Calu3 (cell line): ENCODE data around the gene RPL29. TPM values are rescaled to one million over a fixed set of nuclear protein-coding genes. Genes with fewer than 3 reads are reported as not detected.
"Not testable (repeated sequence)": the region's sequence is repeated elsewhere in the genome, so short reads cannot be mapped to it uniquely, and the experiment has no call there.

Experiments used
- BruUV-seq: library from RNA; stranded (reverse); fragments of 400-500 nt; replicated peaks from 2 replicates; lab custom pipeline; 2021; lab: Mats Ljungman, UMichigan
- CTCF ChIA-PET: fragments of 300-600 bp; sonication (Branson Sonifier 250); formaldehyde crosslinking; loops from one replicate; lab custom pipeline; 2022; ENCODE audit warnings: antibody characterized with exemption; lab: Charles Lee
- DNase-seq: peaks from one replicate; pipeline ENCODE4 v3.0.0; 2022
- H3K27ac Mint-ChIP-seq: one replicate; pipeline ENCODE4 v1.8.0; 2022; ENCODE audit warnings: mixed read lengths; ENCODE audit not compliant: unreplicated experiment
- H3K27me3 Mint-ChIP-seq: one replicate; pipeline ENCODE4 v1.8.0; 2022; ENCODE audit warnings: mixed read lengths; ENCODE audit not compliant: unreplicated experiment
- H3K36me3 Mint-ChIP-seq: one replicate; pipeline ENCODE4 v1.8.0; 2022; ENCODE audit warnings: mild to moderate bottlenecking, moderate library complexity, mixed read lengths; ENCODE audit not compliant: insufficient read depth, unreplicated experiment
- H3K4me1 Mint-ChIP-seq: one replicate; pipeline ENCODE4 v1.8.0; 2022; ENCODE audit warnings: mild to moderate bottlenecking, low read depth, mixed read lengths; ENCODE audit not compliant: unreplicated experiment
- H3K4me3 Mint-ChIP-seq: one replicate; pipeline ENCODE4 v1.8.0; 2022; ENCODE audit warnings: mild to moderate bottlenecking, low read depth, moderate library complexity, mixed read lengths; ENCODE audit not compliant: unreplicated experiment
- H3K9me3 Mint-ChIP-seq: one replicate; pipeline ENCODE4 v1.8.0; 2022; ENCODE audit warnings: low read depth, mixed read lengths; ENCODE audit not compliant: unreplicated experiment
- intact Hi-C: fragments of 100-400 bp; cut with micrococcal nuclease; formaldehyde crosslinking; loops from one replicate; pipeline ENCODE4 v1.10.0; 2022; ENCODE audit not compliant: unreplicated experiment
- total RNA-seq: library from RNA; stranded (reverse); gene quantifications from 2 replicates; pipeline ENCODE4 v1.2.3, GENCODE V29; 2022
- TF ChIP-seq, protein P1 (sequence below): fragments of 200-600 bp; IDR thresholded peaks from one replicate; pipeline ENCODE4 v1.8.0; 2022; ENCODE audit warnings: antibody characterized with exemption; ENCODE audit not compliant: unreplicated experiment

The RPL29 gene
- total RNA-seq, 1 experiment from 2014 or later: 782 TPM

DNA sequence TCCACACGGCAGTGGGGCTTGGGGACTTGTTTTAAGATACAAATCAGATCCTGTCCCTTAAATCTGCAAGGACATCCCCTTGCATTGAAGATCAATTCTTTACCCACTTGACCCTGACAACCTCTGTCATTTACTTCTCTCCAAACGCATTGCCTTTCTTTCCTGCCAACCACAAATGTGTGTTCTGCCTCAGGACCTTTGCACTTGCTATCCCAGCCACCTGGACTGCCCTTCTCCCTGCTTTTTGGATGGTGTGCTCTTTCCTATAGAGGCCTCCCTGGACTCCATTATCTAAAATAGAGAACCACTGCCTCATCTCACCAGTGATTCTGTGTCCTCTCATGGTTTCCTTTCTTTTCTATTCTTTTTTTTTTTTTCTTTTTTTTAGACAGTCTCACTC is 1.5 kb upstream of the RPL29 start:
- H3K4me1 Mint-ChIP-seq: peaks cover 26% of the 10 kb centered on the region
- H3K27ac Mint-ChIP-seq: no peak overlapping the region
- H3K27me3 Mint-ChIP-seq: peaks cover under 1% of the 10 kb centered on the region
- TF ChIP-seq, protein P1, sequence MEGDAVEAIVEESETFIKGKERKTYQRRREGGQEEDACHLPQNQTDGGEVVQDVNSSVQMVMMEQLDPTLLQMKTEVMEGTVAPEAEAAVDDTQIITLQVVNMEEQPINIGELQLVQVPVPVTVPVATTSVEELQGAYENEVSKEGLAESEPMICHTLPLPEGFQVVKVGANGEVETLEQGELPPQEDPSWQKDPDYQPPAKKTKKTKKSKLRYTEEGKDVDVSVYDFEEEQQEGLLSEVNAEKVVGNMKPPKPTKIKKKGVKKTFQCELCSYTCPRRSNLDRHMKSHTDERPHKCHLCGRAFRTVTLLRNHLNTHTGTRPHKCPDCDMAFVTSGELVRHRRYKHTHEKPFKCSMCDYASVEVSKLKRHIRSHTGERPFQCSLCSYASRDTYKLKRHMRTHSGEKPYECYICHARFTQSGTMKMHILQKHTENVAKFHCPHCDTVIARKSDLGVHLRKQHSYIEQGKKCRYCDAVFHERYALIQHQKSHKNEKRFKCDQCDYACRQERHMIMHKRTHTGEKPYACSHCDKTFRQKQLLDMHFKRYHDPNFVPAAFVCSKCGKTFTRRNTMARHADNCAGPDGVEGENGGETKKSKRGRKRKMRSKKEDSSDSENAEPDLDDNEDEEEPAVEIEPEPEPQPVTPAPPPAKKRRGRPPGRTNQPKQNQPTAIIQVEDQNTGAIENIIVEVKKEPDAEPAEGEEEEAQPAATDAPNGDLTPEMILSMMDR: no peak
- BruUV-seq: no TSS peak
- H3K4me3 Mint-ChIP-seq: no peak overlapping the region
- no peak for DNase-seq
- no peaks in the 10 kb centered on the region for H3K9me3 Mint-ChIP-seq
- intact Hi-C loops: no loop called here
- CTCF ChIA-PET: no interaction called here
- peaks cover 46% of the 10 kb centered on the region for H3K36me3 Mint-ChIP-seq

- peak overlapping the region; percentile 89 for H3K4me3 Mint-ChIP-seq
- peaks cover 63% of the 10 kb centered on the region for H3K36me3 Mint-ChIP-seq
- no peaks in the 10 kb centered on the region for H3K27me3 Mint-ChIP-seq
- TSS peak; percentile 62 for BruUV-seq
- intact Hi-C loops: no loop called here
- H3K9me3 Mint-ChIP-seq: no peaks in the 10 kb centered on the region
- CTCF ChIA-PET: interaction anchor here (1.8 kb wide), 1 partner anchor 11 kb away, joined by 11 read pairs; the partner anchor contains the start of gene ACY1
- TF ChIP-seq, protein P1: no peak
- H3K4me1 Mint-ChIP-seq: peaks cover 26% of the 10 kb centered on the region
- H3K27ac Mint-ChIP-seq: peak overlapping the region; percentile 99
- no peak for DNase-seq
These were observed 1.2 kb downstream of the RPL29 start for GRCh38 chr3:51994530-51994929.

DNA sequence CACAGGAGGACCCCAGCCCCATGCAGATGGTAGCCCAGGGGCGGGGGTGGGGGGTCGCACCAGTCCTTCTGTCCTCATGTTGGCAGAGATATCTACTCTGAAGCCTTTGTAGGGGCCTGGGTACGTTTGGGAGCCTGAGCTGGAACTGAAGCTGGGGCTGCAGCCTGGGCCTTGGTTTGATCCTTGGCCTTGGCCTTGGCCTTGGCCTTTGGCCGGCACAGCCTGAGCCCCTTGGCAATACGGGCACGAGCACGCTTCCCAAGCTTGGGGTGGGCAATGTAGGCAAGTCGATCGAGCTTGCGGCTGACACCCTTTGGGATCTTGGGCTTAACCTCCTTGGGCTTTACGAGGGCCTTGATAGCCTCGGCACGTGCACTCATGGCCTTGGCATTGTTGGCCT is 2.0 kb downstream of the RPL29 start:
- intact Hi-C loops: not testable (repeated sequence)

DNA sequence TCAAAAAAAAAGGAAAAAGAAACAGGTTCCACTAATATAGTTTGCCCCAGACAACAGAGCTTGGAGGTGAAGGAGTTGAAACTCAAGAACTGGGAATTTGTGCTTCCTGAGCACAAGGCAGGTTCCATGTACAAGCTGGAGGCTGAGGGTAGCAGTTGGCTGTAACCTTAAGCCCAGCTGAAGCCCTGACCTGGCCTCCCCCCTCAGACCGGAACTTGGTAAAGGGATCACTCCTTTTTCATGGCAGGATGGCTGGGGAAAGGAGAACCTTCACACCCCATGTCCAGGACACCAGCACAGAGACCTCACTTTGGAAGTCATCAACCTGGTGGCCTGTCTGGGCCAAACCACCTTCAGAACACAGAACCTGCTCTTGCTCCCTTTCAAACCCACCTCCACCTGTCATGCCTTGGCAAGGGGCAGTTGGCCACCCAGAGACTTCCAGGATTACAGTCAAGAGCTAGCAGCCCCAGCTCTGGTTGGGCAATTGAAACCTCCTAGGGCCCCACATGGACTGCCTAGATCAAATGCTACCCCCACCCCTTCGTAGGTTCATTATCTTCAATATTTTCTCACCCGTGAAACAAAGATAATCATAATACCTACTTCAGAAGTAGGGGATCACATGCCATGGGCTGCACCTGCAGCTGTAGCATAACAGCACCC is 3.5 kb downstream of the RPL29 start:
- Mint-ChIP-seq H3K4me1 (peaks cover 11% of the 10 kb centered on the region), H3K4me3 (no peak overlapping the region), H3K27me3 (no peaks in the 10 kb centered on the region), H3K27ac (no peak overlapping the region), H3K9me3 (no peaks in the 10 kb centered on the region), H3K36me3 (peaks cover 56% of the 10 kb centered on the region)
- BruUV-seq: no TSS peak
- CTCF ChIA-PET: interaction anchor here (1.8 kb wide), 1 partner anchor 9 kb away, joined by 10 read pairs; the partner anchor contains the start of gene ACY1
- DNase-seq: no peak
- TF ChIP-seq, protein P1: no peak
- intact Hi-C loops: no loop called here

More for the DNA sequence above, 2.0 kb downstream of the RPL29 start:
- H3K9me3 Mint-ChIP-seq, DNase-seq, CTCF ChIA-PET, BruUV-seq, H3K27me3 Mint-ChIP-seq, H3K27ac Mint-ChIP-seq: not testable (repeated sequence)
- Mint-ChIP-seq H3K4me1 (peaks cover 26% of the 10 kb centered on the region), H3K4me3 (peak overlapping the region; percentile 89), H3K36me3 (peaks cover 63% of the 10 kb centered on the region)

- BruUV-seq, H3K27me3 Mint-ChIP-seq, DNase-seq, H3K4me1 Mint-ChIP-seq, H3K27ac Mint-ChIP-seq, H3K4me3 Mint-ChIP-seq, H3K9me3 Mint-ChIP-seq, intact Hi-C loops: not testable (repeated sequence)
- CTCF ChIA-PET: interaction anchor here (1.8 kb wide), 1 partner anchor 8 kb away, joined by 10 read pairs; the partner anchor contains the start of gene ACY1
- H3K36me3 Mint-ChIP-seq: peaks cover 59% of the 10 kb centered on the region
These were observed 5.2 kb downstream of the RPL29 start for GRCh38 chr3:51990501-51990971.
